ENCODE data around the gene GRID1.

The GRID1 gene

DNA sequence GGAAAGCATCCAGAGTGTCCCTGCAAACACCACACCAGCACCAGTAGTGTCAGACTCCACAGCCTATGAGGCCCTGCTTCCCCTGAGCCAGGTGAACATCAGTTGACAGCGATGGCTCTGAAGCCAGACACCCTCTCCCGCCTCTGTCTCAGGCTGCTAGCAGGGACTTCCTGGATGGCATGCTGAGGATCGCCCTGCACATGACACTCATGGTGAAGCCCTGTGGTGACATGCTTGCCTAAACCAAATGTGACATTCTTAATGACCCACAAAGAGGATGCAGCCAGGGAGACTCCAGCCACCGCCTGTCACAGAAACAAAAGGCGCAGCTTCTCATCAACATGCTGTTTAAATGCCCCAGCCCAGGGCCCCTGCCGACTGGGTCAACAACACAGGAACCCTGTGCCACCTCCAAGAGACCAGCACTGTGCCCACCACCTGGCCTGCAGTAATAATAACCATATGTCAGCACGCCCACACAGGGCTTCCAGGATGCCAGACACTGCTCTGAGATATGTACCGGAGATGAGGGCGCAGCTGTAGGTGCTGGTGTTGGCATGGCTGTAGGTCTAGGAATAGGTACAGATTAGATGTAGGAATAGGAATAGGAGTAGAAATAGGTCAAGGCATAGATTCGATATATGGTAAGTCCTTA is 81.3 kb downstream of the GRID1 start:
- ATAC-seq = no peak
- Mint-ChIP-seq H3K4me3 (no peak overlapping the region), H3K36me3 (no peaks in the 10 kb centered on the region), H3K4me1 (no peaks in the 10 kb centered on the region), H3K9me3 (peaks cover 13% of the 10 kb centered on the region), H3K27me3 (peaks cover 35% of the 10 kb centered on the region), H3K27ac (no peak overlapping the region)

DNA sequence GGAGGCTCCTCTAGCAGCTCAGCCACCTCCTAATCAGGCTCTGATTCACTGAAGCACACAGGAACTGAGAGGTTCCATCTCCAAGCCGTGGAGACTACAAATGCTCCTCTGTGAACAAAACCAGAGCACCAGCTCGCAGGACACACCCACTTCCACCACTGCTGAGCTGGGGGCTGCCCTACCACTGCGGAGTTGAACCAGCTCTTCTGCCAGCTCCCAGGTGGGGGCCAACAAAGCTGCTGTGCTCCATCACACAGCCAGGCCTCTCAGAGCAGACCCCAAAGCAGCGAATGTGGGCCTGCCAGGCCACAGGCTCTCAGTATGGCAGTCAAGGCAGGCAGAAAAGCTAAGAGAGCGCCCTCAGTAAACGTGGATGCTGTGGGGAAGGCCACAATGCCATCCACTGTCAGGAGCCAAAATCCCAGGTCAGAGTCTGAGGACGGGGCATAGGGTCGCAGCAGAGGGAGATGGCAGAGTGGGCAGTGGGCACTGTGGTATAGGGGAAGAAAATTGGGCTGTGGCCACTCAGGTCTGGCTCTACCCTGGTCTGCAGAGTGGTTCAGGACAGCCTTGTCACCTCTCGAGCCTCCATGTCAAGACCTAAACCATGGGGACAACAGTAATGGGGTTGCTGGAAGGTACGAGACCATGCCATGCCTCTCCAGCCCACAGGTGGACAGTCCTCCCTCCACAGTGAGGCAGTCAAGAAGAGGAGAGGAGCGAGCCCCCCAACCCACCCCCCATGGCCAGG is 82.1 kb downstream of the GRID1 start:
- Mint-ChIP-seq H3K36me3 (no peaks in the 10 kb centered on the region), H3K4me3 (no peak overlapping the region), H3K27me3 (peaks cover 31% of the 10 kb centered on the region), H3K4me1 (no peaks in the 10 kb centered on the region), H3K27ac (no peak overlapping the region), H3K9me3 (peaks cover 13% of the 10 kb centered on the region)
- ATAC-seq = no peak

DNA sequence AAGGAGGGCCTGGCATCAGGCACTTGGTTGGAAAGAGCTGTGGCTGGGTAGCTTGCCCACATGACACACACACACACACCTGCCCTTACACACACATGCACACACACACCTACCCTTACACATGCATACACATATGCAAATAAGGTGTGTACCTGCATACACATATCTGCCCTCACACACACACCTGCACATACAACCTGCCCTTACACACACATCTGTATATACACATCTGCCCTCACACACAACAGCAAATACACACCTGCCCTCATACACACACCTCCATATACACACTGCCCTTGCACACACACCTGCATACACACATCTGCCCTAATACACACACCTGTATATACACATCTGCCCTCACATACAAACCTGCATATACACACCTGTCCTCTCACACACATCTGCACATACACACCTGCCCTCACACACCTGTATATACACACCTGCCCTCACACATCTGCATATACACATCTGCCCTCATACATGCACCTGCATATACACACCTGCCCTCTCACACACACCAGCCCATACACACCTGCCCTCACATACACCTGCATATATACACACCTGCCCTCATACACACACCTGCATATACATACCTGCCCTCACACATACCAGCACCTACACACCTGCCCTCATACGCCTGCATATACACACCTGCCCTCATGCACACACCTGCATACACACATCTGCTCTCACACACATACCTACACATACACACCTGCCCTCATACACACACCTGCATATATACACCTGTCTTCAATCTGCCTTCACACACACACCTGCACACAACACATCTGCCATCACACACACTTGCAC is 82.9 kb downstream of the GRID1 start:
- H3K9me3 Mint-ChIP-seq = peaks cover 13% of the 10 kb centered on the region
- H3K27me3 Mint-ChIP-seq = peaks cover 22% of the 10 kb centered on the region
- no peak overlapping the region for H3K4me3 Mint-ChIP-seq
- no peak overlapping the region for H3K27ac Mint-ChIP-seq
- H3K36me3 Mint-ChIP-seq = no peaks in the 10 kb centered on the region
- no peak for ATAC-seq
- no peaks in the 10 kb centered on the region for H3K4me1 Mint-ChIP-seq

DNA sequence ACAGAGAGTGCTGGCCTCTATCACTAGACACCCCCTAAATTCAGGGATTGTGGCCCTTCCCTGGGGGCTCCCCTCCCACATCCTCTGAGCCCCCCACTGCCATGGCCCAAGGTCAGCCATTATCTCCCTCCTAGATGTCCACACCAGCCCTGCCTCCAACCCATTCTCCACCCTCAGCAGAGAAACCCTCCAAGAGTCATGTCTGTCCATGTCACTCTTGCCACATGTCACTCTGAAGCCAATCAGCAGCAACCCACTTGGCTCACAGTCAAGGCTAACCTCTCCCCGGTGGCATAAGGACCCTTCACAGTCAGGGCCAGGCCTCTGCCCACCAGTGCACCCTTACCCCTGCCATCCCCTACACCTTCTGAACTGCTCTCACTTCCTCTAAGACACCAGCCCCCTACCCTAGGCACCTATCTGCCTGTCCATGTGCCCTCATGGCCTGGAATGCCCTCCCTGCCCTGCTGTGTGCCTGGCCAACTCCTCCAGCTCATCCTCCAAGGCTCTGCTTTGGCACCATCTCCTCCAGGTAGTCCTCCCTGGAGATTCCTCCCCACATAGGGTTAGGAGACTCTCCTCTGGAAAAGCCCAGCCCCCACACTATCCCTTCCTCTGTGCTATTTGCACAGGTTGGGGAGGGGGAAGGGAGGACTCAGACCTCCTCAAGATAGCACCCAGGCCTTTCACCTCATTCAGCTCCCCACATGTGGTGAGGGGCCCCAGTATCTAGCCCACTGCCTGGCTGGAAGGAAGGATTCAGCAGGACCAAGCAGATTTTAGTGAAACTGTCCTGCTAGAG is 83.7 kb downstream of the GRID1 start:
- no peak for ATAC-seq
- H3K9me3 Mint-ChIP-seq = peaks cover 13% of the 10 kb centered on the region
- no peak overlapping the region for H3K27ac Mint-ChIP-seq
- H3K36me3 Mint-ChIP-seq = no peaks in the 10 kb centered on the region
- H3K4me1 Mint-ChIP-seq = no peaks in the 10 kb centered on the region
- H3K4me3 Mint-ChIP-seq = no peak overlapping the region
- peaks cover 20% of the 10 kb centered on the region for H3K27me3 Mint-ChIP-seq

DNA sequence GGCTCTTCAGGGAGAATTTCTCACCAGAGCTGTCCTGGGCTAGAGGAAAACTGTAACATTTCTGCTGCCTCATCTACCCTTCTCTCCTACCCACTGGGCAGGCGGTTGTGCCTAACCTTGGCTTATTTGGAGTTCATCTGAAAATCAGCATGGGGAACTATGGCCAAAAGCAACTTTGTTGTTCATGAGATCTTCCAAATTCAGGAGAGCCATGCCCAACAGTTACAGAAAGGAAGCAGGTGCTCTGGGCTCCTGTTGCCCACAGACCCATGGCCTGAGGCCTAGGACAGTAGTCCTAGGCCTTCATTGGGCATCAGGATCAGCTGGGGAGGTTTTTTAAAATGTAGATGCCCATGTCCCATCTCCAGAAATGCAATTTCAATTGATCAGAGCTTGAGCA is 85.2 kb downstream of the GRID1 start:
- Mint-ChIP-seq H3K9me3 (peaks cover 16% of the 10 kb centered on the region), H3K27ac (no peak overlapping the region), H3K27me3 (peaks cover 20% of the 10 kb centered on the region), H3K4me1 (no peaks in the 10 kb centered on the region), H3K36me3 (no peaks in the 10 kb centered on the region), H3K4me3 (no peak overlapping the region)
- no peak for ATAC-seq

DNA sequence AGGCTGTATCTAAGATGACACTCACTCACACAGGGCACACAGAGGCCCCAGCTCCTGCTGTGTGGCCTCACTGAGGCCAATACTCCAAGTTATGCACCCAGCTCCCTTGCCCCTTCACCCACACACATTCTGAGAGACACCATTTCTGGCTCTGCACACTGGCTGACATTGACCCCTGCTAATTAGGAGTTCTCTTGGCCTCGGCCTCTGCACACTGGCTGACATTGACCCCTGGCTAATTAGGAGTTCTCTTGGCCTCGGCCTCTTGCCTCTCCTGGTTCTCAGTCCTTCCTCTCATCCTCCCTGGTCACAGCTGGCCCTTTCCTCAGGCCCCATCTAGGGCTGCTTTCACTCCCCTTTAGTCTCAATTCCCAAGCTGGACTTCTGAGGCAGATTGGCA is 97.3 kb downstream of the GRID1 start:
- Mint-ChIP-seq H3K27me3 (peaks cover 39% of the 10 kb centered on the region), H3K4me3 (no peak overlapping the region), H3K36me3 (no peaks in the 10 kb centered on the region), H3K27ac (no peak overlapping the region), H3K9me3 (peaks cover 4% of the 10 kb centered on the region), H3K4me1 (no peaks in the 10 kb centered on the region)
- no peak for ATAC-seq

DNA sequence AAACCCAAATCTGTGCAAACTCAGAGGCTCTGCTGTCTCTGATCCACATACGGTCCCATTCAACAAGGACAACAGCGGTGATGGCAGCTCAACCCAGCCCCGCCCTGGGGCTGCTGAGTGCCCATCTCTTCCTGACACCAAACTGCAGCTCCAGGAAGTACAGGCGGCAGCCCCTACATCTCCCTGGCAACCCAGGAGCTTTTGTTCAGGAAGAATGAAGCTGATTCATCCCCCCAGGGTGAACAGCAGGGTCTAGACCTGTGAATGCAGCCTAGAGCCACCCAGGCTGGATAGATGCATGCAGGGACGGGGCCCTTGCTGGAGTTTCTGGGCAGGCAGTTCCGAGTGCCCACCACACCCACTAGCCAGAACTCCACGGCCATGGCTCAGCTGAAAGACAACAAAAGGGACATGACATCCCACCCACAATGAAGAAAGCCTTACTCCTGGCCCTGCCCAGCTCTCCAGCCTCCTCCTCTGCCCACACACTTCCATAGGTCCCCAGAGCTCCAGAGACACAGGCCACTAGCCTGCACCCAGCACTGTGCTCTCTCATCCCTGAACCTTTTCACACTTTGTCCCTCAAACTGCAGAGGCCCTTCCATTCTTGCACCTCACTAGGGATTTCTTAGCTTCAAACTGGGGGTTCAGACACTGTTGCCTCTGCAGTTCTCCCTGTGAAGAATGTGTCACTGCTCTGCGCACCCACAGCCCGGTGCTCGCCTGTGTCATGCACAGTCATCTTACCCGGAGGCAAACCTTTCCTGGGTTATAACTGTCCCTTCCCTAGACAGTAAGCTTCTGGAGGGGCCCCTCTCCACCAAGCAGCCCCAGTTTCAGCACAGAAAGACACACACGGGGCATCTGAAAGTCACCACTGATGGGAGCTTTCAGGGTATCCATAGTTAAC is 99.1 kb downstream of the GRID1 start:
- Mint-ChIP-seq H3K4me3 (no peak overlapping the region), H3K36me3 (no peaks in the 10 kb centered on the region)
- no peak for ATAC-seq

DNA sequence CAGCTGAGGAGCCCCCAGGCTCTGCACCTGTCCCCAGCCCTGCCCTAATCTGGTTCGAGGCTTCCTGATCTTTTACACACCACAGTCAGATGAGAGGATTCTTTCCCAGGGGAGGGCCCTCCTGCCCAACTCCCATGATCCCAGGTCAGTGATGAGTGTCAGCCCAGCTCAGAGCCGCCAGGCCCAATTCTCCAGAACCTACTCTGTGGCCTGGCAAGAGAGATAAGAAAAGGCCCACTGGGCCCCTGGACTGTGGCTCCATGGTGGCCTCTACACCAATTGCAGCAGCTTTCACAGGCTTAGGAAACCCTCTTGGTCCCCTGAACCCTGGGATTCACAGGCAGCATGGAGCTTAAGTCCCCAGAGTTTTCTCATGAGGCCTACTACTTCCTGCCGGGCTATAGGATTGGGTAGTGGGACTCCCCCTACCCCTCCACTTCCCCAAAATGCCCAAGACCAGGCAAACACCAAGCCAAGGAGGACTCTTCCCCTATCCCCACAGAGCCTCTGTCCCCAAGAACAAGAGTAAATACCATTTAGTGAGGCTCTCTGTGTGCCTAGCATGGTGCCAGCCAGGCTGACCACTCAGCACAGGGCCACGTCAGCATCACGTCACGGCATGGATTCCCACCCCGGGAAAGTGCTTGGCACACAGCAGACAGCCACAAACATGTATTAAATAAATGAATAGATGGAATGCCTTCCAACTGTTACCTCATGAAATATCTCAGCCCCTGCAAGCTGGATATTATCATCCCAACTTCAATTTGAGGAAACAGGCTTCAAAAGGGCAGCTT is 100.0 kb downstream of the GRID1 start:
- peaks cover 45% of the 10 kb centered on the region for H3K27me3 Mint-ChIP-seq
- H3K9me3 Mint-ChIP-seq = peaks cover 3% of the 10 kb centered on the region
- no peak overlapping the region for H3K4me3 Mint-ChIP-seq
- H3K27ac Mint-ChIP-seq = no peak overlapping the region
- H3K4me1 Mint-ChIP-seq = no peaks in the 10 kb centered on the region
- ATAC-seq = no peak
- H3K36me3 Mint-ChIP-seq = no peaks in the 10 kb centered on the region

More for the DNA sequence above, 99.1 kb downstream of the GRID1 start:
- Mint-ChIP-seq H3K27me3 (peaks cover 45% of the 10 kb centered on the region), H3K9me3 (peaks cover 4% of the 10 kb centered on the region), H3K4me1 (no peaks in the 10 kb centered on the region), H3K27ac (no peak overlapping the region)

DNA sequence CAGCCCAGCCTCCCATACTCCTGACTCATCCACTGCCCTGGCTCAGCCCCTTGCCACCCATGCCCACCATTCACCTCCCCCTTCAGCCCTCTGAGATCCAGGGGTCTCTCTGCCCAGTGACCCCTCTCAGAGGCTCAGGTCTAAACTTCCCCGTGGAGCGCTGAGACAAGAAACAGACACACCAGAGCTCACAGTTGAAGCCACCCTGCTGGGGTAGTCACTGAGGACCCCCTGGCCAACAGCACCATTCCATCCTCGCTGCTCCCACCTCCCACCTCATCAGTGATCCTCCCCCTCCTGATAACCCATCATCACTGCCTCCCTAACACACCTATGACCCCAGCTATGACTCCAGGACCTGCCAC is 100.7 kb downstream of the GRID1 start:
- no peak overlapping the region for H3K4me3 Mint-ChIP-seq
- no peaks in the 10 kb centered on the region for H3K9me3 Mint-ChIP-seq
- H3K36me3 Mint-ChIP-seq = no peaks in the 10 kb centered on the region
- ATAC-seq = no peak
- peaks cover 45% of the 10 kb centered on the region for H3K27me3 Mint-ChIP-seq
- no peak overlapping the region for H3K27ac Mint-ChIP-seq
- H3K4me1 Mint-ChIP-seq = no peaks in the 10 kb centered on the region

DNA sequence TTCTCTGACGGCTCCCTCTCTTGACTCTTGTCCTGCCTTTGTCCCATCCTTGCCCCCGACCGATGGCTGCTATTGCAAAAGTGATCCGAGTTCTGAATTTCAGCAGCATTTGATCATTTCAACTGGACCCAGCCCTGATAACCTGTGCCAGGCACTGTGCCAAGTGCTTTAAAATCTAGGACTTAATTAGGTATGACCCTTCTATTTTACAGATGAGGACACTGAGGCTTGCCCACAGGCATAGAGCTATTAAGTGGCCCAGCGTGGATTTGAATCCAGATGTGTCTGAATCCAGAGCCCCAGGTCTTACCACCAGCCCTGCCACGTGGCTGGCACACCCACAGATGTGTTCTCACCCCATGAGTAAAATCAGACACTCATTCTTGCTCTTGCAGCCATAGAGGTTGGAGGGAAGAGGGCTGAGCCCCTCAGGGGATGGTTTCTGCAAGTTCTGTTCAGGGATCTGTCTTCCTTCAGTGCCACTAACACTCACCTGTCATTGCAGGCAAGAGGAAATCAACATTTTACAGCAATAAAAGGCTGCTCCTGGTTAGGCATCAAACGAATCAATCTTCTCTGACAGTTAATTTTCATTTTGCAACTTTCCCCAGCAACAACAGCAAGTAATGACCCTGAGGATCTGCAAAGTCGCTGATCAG is 101.2 kb downstream of the GRID1 start:
- H3K27me3 Mint-ChIP-seq = peaks cover 45% of the 10 kb centered on the region
- H3K9me3 Mint-ChIP-seq = no peaks in the 10 kb centered on the region
- no peaks in the 10 kb centered on the region for H3K4me1 Mint-ChIP-seq
- H3K27ac Mint-ChIP-seq = no peak overlapping the region
- no peaks in the 10 kb centered on the region for H3K36me3 Mint-ChIP-seq
- no peak overlapping the region for H3K4me3 Mint-ChIP-seq
- ATAC-seq = no peak

DNA sequence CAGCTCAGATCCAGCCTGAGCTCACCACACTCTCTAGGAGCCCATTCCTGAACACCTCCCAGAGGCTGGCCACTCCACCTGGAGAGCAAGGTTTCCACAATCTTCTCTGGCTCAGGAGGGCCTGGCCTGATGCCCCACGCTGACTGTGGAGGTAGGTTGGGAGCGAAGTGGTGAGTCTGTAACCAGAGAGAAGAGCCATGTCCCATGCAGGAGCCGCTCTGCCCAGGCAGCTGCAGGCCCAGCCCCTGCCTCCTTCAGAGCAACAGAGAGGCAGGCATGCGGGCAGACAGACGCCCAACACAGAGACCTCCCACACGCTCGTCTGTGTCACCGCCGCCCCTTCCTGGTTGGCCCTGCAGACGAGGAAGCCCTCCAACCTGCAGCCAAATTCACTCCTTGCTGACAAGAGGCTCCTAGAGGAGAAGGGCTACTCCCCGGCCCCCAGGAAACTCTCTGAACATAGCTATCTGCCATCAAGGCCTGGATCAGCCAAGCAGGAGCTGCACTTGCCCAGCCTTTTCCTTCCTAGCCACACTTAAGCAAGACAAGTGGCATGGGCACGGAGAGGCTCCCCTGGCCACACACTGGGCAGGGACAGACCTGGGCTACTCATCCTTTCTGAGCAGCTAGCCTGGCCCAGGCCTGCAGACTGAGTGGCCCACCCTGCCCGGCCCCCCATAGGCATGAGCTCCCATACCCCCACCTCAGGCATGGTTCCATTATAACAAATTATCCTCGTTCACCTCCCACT is 101.9 kb downstream of the GRID1 start:
- H3K4me1 Mint-ChIP-seq = no peaks in the 10 kb centered on the region
- no peak overlapping the region for H3K4me3 Mint-ChIP-seq
- no peaks in the 10 kb centered on the region for H3K9me3 Mint-ChIP-seq
- H3K27me3 Mint-ChIP-seq = peaks cover 45% of the 10 kb centered on the region
- H3K27ac Mint-ChIP-seq = no peak overlapping the region
- no peak for ATAC-seq
- H3K36me3 Mint-ChIP-seq = no peaks in the 10 kb centered on the region

DNA sequence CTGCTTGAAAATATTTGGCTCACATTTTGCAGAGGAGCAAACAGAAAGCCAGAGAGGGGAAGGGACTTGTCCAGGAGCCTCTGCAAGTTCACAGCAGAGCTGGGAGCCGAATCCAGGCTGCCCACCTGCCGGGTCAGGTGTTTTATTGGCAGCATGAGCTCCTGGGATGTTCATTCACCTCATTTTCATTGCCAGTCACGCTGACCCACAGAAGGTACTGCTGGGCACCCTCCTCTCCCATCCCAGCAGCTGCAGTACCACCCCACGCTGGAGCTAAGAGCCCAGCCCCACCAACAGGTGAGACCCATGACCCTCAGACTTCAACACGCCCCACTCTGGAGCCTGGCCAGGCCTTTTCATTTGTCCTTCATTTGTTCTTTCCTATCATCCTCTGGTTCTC is 102.7 kb downstream of the GRID1 start:
- H3K9me3 Mint-ChIP-seq = no peaks in the 10 kb centered on the region
- peaks cover 45% of the 10 kb centered on the region for H3K27me3 Mint-ChIP-seq
- no peaks in the 10 kb centered on the region for H3K36me3 Mint-ChIP-seq
- no peak overlapping the region for H3K27ac Mint-ChIP-seq
- no peak overlapping the region for H3K4me3 Mint-ChIP-seq
- H3K4me1 Mint-ChIP-seq = no peaks in the 10 kb centered on the region
- no peak for ATAC-seq

DNA sequence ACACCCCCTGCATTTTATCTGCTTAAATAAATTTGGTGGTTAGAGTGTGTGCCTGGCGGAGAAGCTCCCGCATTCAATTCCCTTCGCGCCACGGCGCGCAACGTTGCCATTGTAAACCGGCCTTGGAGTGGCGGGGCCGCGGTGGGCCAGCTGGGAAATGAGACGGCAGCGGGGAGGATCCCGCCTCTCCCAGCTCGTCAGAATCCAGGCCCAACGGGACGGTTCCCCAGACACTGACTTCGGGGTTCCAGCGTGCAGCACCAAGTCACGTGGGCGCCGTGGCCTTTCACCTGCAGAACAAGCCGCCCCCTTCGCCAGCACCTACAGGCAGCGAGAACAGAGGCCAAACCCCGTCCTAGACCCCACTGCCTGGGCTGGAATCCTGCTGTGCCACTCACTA is 103.4 kb downstream of the GRID1 start:
- no peaks in the 10 kb centered on the region for H3K9me3 Mint-ChIP-seq
- no peak overlapping the region for H3K4me3 Mint-ChIP-seq
- H3K27ac Mint-ChIP-seq = no peak overlapping the region
- no peaks in the 10 kb centered on the region for H3K36me3 Mint-ChIP-seq
- no peaks in the 10 kb centered on the region for H3K4me1 Mint-ChIP-seq
- ATAC-seq = no peak
- peaks cover 45% of the 10 kb centered on the region for H3K27me3 Mint-ChIP-seq
